K562 (cell line): ENCODE results near the gene DDAH2. TPM values are rescaled to one million over a fixed set of nuclear protein-coding genes. Genes with fewer than 3 reads are reported as not detected.

Experiments used
- CBX2 ChIP-seq: fragments of 200-600 bp; sonication (generic); IDR thresholded peaks from one replicate; pipeline ENCODE4 v1.6.1; 2012; ENCODE audit warnings: mild to moderate bottlenecking, low read length, inconsistent platforms; ENCODE audit not compliant: insufficient read depth, poor library complexity, severe bottlenecking
- CHCHD3 ChIP-seq: fragments of 250-450 bp; sonication (Bioruptor Pico); IDR thresholded peaks from 2 replicates; pipeline ENCODE4 v2.1.2; 2022; ENCODE audit warnings: mild to moderate bottlenecking
- ESRRA ChIP-seq: fragments of 450-650 bp; IDR thresholded peaks from 2 replicates; pipeline ENCODE4 v1.6.1; 2014; ENCODE audit warnings: low read depth, mild to moderate bottlenecking, moderate library complexity, borderline replicate concordance
- FOXA3 ChIP-seq, 2 experiments: fragments of 450-650 bp in 1 of 2; sonication (generic) in 1 of 2; formaldehyde crosslinking; IDR thresholded peaks in 1 of 2; conservative IDR thresholded peaks in 1 of 2; 2 replicates each; pipeline versions ENCODE4 v1.4.0 to v1.8.0; 2020 to 2022; ENCODE audit warnings: mild to moderate bottlenecking in 2 of 2, missing genetic modification reagents in 1 of 2
- GABPB1 ChIP-seq: sonication (generic); formaldehyde crosslinking; IDR thresholded peaks from 2 replicates; pipeline ENCODE4 v1.8.0; 2022; ENCODE audit warnings: mild to moderate bottlenecking, missing genetic modification reagents
- GABPB2 ChIP-seq: fragments of 250-450 bp; sonication (Bioruptor Pico); conservative IDR thresholded peaks from 2 replicates; pipeline ENCODE4 v1.5.1; 2021; ENCODE audit warnings: mild to moderate bottlenecking
- HDAC6 ChIP-seq: IDR thresholded peaks from 2 replicates; pipeline ENCODE4 v1.6.1; 2012; ENCODE audit warnings: low read depth, mild to moderate bottlenecking, control low read depth, inconsistent platforms, low read length, moderate library complexity
- HDGF ChIP-seq: fragments of 450-650 bp; IDR thresholded peaks from 2 replicates; pipeline ENCODE4 v1.6.1; 2016
- HOMEZ ChIP-seq: fragments of 250-450 bp; sonication (Bioruptor Pico); IDR thresholded peaks from 2 replicates; pipeline ENCODE4 v1.4.0; 2020; ENCODE audit warnings: mild to moderate bottlenecking, moderate library complexity
- JUNB ChIP-seq: fragments of 450-650 bp; formaldehyde crosslinking; conservative IDR thresholded peaks from 2 replicates; pipeline ENCODE4 v1.4.0; 2020; ENCODE audit warnings: mild to moderate bottlenecking
- MAZ ChIP-seq, 2 experiments: fragments of 450-650 bp in 1 of 2; sonication (generic) in 1 of 2; formaldehyde crosslinking; IDR thresholded peaks in 1 of 2; conservative IDR thresholded peaks in 1 of 2; 2 replicates each; pipeline versions ENCODE4 v1.4.0 to v1.5.0; 2020; ENCODE audit warnings: mild to moderate bottlenecking in 1 of 2, missing genetic modification reagents in 1 of 2
- MIER1 ChIP-seq: fragments of 450-650 bp; IDR thresholded peaks from 2 replicates; pipeline ENCODE4 v1.6.1; 2016; ENCODE audit warnings: antibody characterized with exemption, mild to moderate bottlenecking, low read depth
- MLLT1 ChIP-seq, 2 experiments: fragments of 450-650 bp; IDR thresholded peaks; 2 replicates each; pipeline ENCODE4 v1.6.1; 2016
- NR0B1 ChIP-seq: fragments of 450-650 bp; IDR thresholded peaks from one replicate; pipeline ENCODE4 v1.6.1; 2018; ENCODE audit warnings: mild to moderate bottlenecking, moderate library complexity; ENCODE audit not compliant: partially characterized antibody
- NR2C1 ChIP-seq, 2 experiments: fragments of 450-650 bp; IDR thresholded peaks; 2 replicates each; pipeline ENCODE4 v1.6.1; 2017; ENCODE audit warnings: mild to moderate bottlenecking in 2 of 2, antibody characterized with exemption in 1 of 2, inconsistent platforms in 1 of 2, missing compliant biosample characterization in 1 of 2, missing genetic modification characterization in 1 of 2
- POLR2G ChIP-seq: fragments of 200-400 bp; formaldehyde crosslinking; IDR thresholded peaks from 2 replicates; pipeline ENCODE4 v1.6.1; 2017; ENCODE audit warnings: low read depth, mild to moderate bottlenecking, antibody characterized with exemption, low read length, moderate library complexity
- RBFOX2 ChIP-seq: fragments of 200-400 bp; formaldehyde crosslinking; IDR thresholded peaks from 2 replicates; pipeline ENCODE4 v1.6.1; 2017; ENCODE audit warnings: low read depth, mild to moderate bottlenecking, low read length, moderate library complexity
- RBM22 ChIP-seq: fragments of 200-400 bp; formaldehyde crosslinking; IDR thresholded peaks from 2 replicates; pipeline ENCODE4 v1.6.1; 2018; ENCODE audit warnings: low read length, low read depth; ENCODE audit not compliant: poor library complexity, severe bottlenecking
- RBM34 ChIP-seq: fragments of 200-400 bp; formaldehyde crosslinking; IDR thresholded peaks from 2 replicates; pipeline ENCODE4 v1.6.1; 2018; ENCODE audit warnings: low read length, borderline replicate concordance; ENCODE audit not compliant: insufficient read depth
- RFX1 ChIP-seq: fragments of 450-650 bp; IDR thresholded peaks from 2 replicates; pipeline ENCODE4 v1.6.1; 2016; ENCODE audit warnings: mild to moderate bottlenecking, moderate library complexity
- SNAPC5 ChIP-seq: fragments of 250-450 bp; sonication (Bioruptor Pico); IDR thresholded peaks from 2 replicates; pipeline ENCODE4 v1.8.0; 2021; ENCODE audit warnings: moderate library complexity, mild to moderate bottlenecking, inconsistent platforms
- STAT5B ChIP-seq: fragments of 250-450 bp; sonication (Bioruptor Pico); IDR thresholded peaks from 2 replicates; pipeline ENCODE4 v1.8.0; 2021; ENCODE audit warnings: mild to moderate bottlenecking, inconsistent platforms
- TSC22D4 ChIP-seq: fragments of 450-650 bp; IDR thresholded peaks from 2 replicates; pipeline ENCODE4 v1.6.1; 2016; ENCODE audit warnings: missing genetic modification characterization, missing biosample characterization, control low read depth
- U2AF2 ChIP-seq: fragments of 200-400 bp; formaldehyde crosslinking; optimal IDR thresholded peaks from 2 replicates; pipeline ENCODE3; 2017; ENCODE audit warnings: low read depth, mild to moderate bottlenecking, low read length
- ZKSCAN3 ChIP-seq: fragments of 250-450 bp; sonication (Bioruptor Pico); IDR thresholded peaks from 2 replicates; pipeline ENCODE4 v1.4.0; 2020
- ZNF586 ChIP-seq: fragments of 450-650 bp; formaldehyde crosslinking; conservative IDR thresholded peaks from 2 replicates; pipeline ENCODE4 v1.4.0; 2020; ENCODE audit warnings: mild to moderate bottlenecking, moderate library complexity
- ZZZ3 ChIP-seq: fragments of 450-650 bp; IDR thresholded peaks from 2 replicates; pipeline ENCODE4 v1.6.1; 2016; ENCODE audit warnings: antibody characterized with exemption, mild to moderate bottlenecking, moderate library complexity
- polyA plus RNA-seq, 8 experiments: library from polyadenylated mRNA; depleted of rRNA in 4 of 8; stranded (reverse) in 5 of 8; unstranded in 3 of 8; fragments of >200 nt; fragmentation: Nextera tagmentation in 2 of 8; fragmentation: Illumina TruSeq in 1 of 8; extraction: Ambion mirVana in 2 of 8; extraction: Trizol in 1 of 8; gene quantifications; 2 replicates each; pipeline versions ENCODE4 v1.2.1 to v1.2.3, GENCODE V29; 2011 to 2014; ENCODE audit warnings: inconsistent platforms in 1 of 8, missing spikeins in 1 of 8
- total RNA-seq, 7 experiments: library from RNA; depleted of rRNA in 6 of 7; stranded (reverse); fragments of >200 nt in 6 of 7; fragmentation: Illumina TruSeq in 2 of 7; extraction: Trizol in 2 of 7; gene quantifications; 2 replicates each; pipeline versions ENCODE4 v1.2.1 to v1.2.3, GENCODE V29; 2011 to 2021; ENCODE audit warnings: low replicate concordance in 1 of 7

DDAH2 gene
- total and polyA plus RNA-seq, 9 of the 15 experiments (the other 6 are each of a cell fraction or from before 2014, with no cell fraction given) = 1.8 to 45.4 (median 21.4) TPM

GRCh38 chr6:31761343-31761742 lies 32.2 kb upstream of the DDAH2 start (continued):
- TF ChIP-seq MLLT1 (IDR thresholded peaks at IDR 0.05) (no peak), FOXA3 (CRISPR knock-in tag; conservative IDR thresholded peaks at IDR 0.05 in 1 of 2, IDR thresholded peaks at IDR 0.05 in 1 of 2) (no peak), JUNB (CRISPR knock-in tag) (no peak), ZZZ3 (no peak), POLR2G (peak; percentile 69), GABPB1 (CRISPR knock-in tag) (no peak), HDAC6 (0 out of 2 replicates have a peak, but pooled peaks have one; percentile 31), RBM22 (peak; percentile 81), RBM34 (no peak), MIER1 (no peak), TSC22D4 (tag) (no peak), SNAPC5 (no peak), HOMEZ (CRISPR knock-in tag) (no peak), CBX2 (no peak), RBFOX2 (peak; percentile 57), STAT5B (no peak), ZKSCAN3 (CRISPR knock-in tag) (no peak), U2AF2 (no peak), RFX1 (no peak), NR2C1 (IDR thresholded peaks at IDR 0.05) (no peak), NR2C1 (tag; IDR thresholded peaks at IDR 0.05) (no peak), CHCHD3 (CRISPR knock-in tag) (no peak), ZNF586 (CRISPR knock-in tag) (no peak), ESRRA (no peak), GABPB2 (CRISPR knock-in tag) (no peak), HDGF (no peak), NR0B1 (no peak), MAZ (CRISPR knock-in tag; conservative IDR thresholded peaks at IDR 0.05 in 1 of 2, IDR thresholded peaks at IDR 0.05 in 1 of 2) (peak in 1 of 2 experiments; percentile 37; a peak in 1 of 4 replicates)
